ENCODE results near the gene GTF2A2.
A peak's percentile ranks its signal among the peaks of the same experiment; 100 is the strongest.

Gene GTF2A2

DNA sequence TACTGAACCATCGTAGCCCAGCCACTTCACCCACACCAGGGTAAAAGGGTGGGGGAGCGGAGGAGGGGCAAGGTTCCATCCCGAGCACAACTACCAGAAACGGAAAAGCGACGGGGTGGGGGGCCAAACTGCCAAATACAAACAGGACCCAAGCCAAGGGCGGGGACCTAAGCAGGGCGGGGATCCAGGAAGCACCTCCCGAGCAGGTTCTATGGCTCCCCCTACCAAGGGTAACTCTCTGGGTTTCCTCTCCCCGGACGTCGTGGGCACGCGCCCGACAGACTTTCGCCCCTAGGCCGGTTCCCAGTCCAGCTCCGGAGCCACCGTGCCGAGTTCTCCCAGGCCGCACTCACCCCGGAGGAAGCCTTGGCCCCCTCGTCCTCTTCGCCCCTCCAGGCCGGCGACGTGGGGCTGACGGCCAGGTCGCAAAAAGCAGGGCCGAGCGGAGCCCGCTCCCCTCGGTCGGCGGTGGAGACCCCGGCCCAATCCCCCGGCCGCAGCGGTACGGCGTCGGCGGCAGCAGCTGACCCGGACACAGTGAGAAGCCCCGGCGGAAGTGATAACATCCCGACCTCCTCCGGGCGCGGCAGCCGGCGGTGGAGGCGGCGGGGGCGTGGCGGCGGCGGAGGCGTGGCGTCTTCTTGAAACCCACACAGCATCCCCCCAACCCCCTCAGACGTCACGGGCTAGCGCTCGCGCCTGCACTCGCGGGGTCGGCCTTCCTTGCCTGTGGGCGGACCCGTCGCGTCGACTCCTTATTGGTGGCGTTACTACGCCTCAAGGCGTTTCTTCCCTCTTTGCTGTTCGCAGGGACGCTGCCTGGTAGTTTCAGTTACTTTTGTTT is 31.7 kb upstream of the GTF2A2 start, which contains the start of gene BNIP2:
Gene BNIP2, minus strand, starts transcription at position 539 of the 844 bp plus-strand sequence. CDS start 6,863 bp downstream, outside the sequence.
- H4K20me1 ChIP-seq (ENCODE audit: control insufficient read depth, insufficient read depth, low read depth, low read length), result peaks cover 26% of the 10 kb centered on the region
- H3K9me3 ChIP-seq (ENCODE audit: control insufficient read depth, insufficient read depth, low read length), result no peaks in the 10 kb centered on the region
- H3F3A ChIP-seq (ENCODE audit: control insufficient read depth, insufficient read depth), result peaks cover 30% of the 10 kb centered on the region
- no peaks in the 10 kb centered on the region for H3K27me3 ChIP-seq (ENCODE audit: control insufficient read depth, low read length)
- H3K4me2 ChIP-seq (ENCODE audit: low read length), result peak within 1 kb of the TSS; percentile 81
- H3K9me2 ChIP-seq (replicated peaks; ENCODE audit: control insufficient read depth, low read length), result no peaks in the 10 kb centered on the region
- peak within 1 kb of the TSS; percentile 80 for H3K27ac ChIP-seq (ENCODE audit: low read depth, low read length)
- peak within 1 kb of the TSS; percentile 96 for H3K4me3 ChIP-seq (ENCODE audit: low read length)
- peaks cover 46% of the 10 kb centered on the region for H3K4me1 ChIP-seq (ENCODE audit: control insufficient read depth, low read length)
- TF ChIP-seq, protein P1, sequence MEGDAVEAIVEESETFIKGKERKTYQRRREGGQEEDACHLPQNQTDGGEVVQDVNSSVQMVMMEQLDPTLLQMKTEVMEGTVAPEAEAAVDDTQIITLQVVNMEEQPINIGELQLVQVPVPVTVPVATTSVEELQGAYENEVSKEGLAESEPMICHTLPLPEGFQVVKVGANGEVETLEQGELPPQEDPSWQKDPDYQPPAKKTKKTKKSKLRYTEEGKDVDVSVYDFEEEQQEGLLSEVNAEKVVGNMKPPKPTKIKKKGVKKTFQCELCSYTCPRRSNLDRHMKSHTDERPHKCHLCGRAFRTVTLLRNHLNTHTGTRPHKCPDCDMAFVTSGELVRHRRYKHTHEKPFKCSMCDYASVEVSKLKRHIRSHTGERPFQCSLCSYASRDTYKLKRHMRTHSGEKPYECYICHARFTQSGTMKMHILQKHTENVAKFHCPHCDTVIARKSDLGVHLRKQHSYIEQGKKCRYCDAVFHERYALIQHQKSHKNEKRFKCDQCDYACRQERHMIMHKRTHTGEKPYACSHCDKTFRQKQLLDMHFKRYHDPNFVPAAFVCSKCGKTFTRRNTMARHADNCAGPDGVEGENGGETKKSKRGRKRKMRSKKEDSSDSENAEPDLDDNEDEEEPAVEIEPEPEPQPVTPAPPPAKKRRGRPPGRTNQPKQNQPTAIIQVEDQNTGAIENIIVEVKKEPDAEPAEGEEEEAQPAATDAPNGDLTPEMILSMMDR (IDR thresholded peaks at IDR 0.05; ENCODE audit: low read depth, low read length, poor library complexity, severe bottlenecking), result no peak
- TF ChIP-seq EZH2phosphoT487 (IDR thresholded peaks at IDR 0.05; ENCODE audit: borderline replicate concordance, low read length), result no peak
- H3K79me2 ChIP-seq (ENCODE audit: control insufficient read depth, low read length), result peaks cover 55% of the 10 kb centered on the region
- peaks cover 48% of the 10 kb centered on the region for H3K36me3 ChIP-seq (ENCODE audit: control insufficient read depth, low read length)

DNA sequence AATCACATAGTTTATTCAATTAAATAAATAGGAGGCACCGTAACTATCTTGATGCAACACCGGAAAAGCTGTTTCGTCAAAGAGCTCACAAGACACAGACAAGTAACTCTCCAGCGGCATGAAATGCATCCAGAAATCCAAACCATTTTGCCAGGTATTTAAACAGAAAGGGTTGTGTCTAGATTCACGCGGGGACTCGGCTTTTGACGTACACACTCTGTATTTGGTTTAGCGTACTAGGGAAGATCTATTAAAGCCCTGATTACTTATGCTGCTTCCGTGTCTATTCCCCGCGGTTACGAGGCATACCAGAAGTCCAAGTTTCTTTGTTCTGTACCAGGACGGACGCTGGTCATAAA is 31.1 kb upstream of the GTF2A2 start:
- Histone ChIP-seq H3K4me2 (ENCODE audit: low read length) (peak overlapping the region; percentile 81), H3K4me1 (ENCODE audit: control insufficient read depth, low read length) (peaks cover 46% of the 10 kb centered on the region), H3K9me3 (ENCODE audit: control insufficient read depth, insufficient read depth, low read length) (no peaks in the 10 kb centered on the region), H3K79me2 (ENCODE audit: control insufficient read depth, low read length) (peaks cover 61% of the 10 kb centered on the region), H3K9me2 (replicated peaks; ENCODE audit: control insufficient read depth, low read length) (no peaks in the 10 kb centered on the region), H3K27ac (ENCODE audit: low read depth, low read length) (peak overlapping the region; percentile 80), H3K36me3 (ENCODE audit: control insufficient read depth, low read length) (peaks cover 54% of the 10 kb centered on the region), H3K4me3 (ENCODE audit: low read length) (peak overlapping the region; percentile 96), H4K20me1 (ENCODE audit: control insufficient read depth, insufficient read depth, low read depth, low read length) (peaks cover 26% of the 10 kb centered on the region), H3F3A (ENCODE audit: control insufficient read depth, insufficient read depth) (peaks cover 30% of the 10 kb centered on the region), H3K27me3 (ENCODE audit: control insufficient read depth, low read length) (no peaks in the 10 kb centered on the region)
- TF ChIP-seq, protein P1 (IDR thresholded peaks at IDR 0.05; ENCODE audit: low read depth, low read length, poor library complexity, severe bottlenecking), result no peak
- no peak for TF ChIP-seq EZH2phosphoT487 (IDR thresholded peaks at IDR 0.05; ENCODE audit: borderline replicate concordance, low read length)

DNA sequence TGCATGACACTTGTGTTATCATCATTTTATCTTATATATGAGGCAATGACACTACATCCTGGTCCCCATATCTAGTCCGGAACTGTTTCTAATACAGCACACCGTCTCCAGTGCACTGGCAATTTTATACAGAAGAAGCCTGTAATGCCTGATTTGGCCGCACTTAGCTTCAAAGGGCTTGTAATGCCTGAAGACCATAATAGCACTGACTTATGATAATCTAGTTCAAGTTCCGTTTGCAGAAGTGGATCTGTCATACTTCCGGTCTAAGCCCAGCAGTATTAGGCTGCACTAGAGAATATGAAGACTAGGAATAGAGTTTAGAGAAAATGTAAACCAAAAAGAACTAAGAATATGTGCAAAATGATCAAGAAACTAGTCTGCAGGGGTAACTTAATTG is 30.5 kb upstream of the GTF2A2 start:
- H3K36me3 ChIP-seq (ENCODE audit: control insufficient read depth, low read length), result peaks cover 59% of the 10 kb centered on the region
- H3K4me2 ChIP-seq (ENCODE audit: low read length), result peak overlapping the region; percentile 81
- peak overlapping the region; percentile 80 for H3K27ac ChIP-seq (ENCODE audit: low read depth, low read length)
- H3K27me3 ChIP-seq (ENCODE audit: control insufficient read depth, low read length), result no peaks in the 10 kb centered on the region
- peaks cover 30% of the 10 kb centered on the region for H3F3A ChIP-seq (ENCODE audit: control insufficient read depth, insufficient read depth)
- peaks cover 32% of the 10 kb centered on the region for H4K20me1 ChIP-seq (ENCODE audit: control insufficient read depth, insufficient read depth, low read depth, low read length)
- peak overlapping the region; percentile 96 for H3K4me3 ChIP-seq (ENCODE audit: low read length)
- H3K9me3 ChIP-seq (ENCODE audit: control insufficient read depth, insufficient read depth, low read length), result no peaks in the 10 kb centered on the region
- H3K4me1 ChIP-seq (ENCODE audit: control insufficient read depth, low read length), result peaks cover 46% of the 10 kb centered on the region
- H3K9me2 ChIP-seq (replicated peaks; ENCODE audit: control insufficient read depth, low read length), result no peaks in the 10 kb centered on the region
- TF ChIP-seq, protein P1 (IDR thresholded peaks at IDR 0.05; ENCODE audit: low read depth, low read length, poor library complexity, severe bottlenecking), result no peak
- peaks cover 67% of the 10 kb centered on the region for H3K79me2 ChIP-seq (ENCODE audit: control insufficient read depth, low read length)
